HCT116 (cell line): Measurements from ENCODE around the gene GON4L. TPM values are rescaled to one million over a fixed set of nuclear protein-coding genes. Genes with fewer than 3 reads are reported as not detected.

Source experiments
- ATAC-seq: fragments of 200-7000 bp; cut with Tn5 transposase; 2 replicates; pipeline ENCODE4 v1.9.1; 2020; ENCODE audit warnings: mild to moderate bottlenecking, moderate library complexity
- BruUV-seq: library from RNA; stranded (reverse); fragments of 400-500 nt; replicated peaks from 2 replicates; lab custom pipeline; 2021; lab: Mats Ljungman, UMichigan
- CTCF ChIA-PET: fragments of 300-600 bp; sonication (Branson Sonifier 250); formaldehyde crosslinking; loops from one replicate; lab custom pipeline; 2021; ENCODE audit warnings: antibody characterized with exemption; lab: Charles Lee
- POLR2A ChIA-PET: fragments of 300-600, 350-600 bp; sonication (Branson Sonifier 250); formaldehyde crosslinking; loops from one replicate; lab custom pipeline; 2021; ENCODE audit warnings: antibody characterized with exemption; lab: Charles Lee
- RAD21 ChIA-PET, 2 experiments: fragments of 300-600 bp; sonication (Branson Sonifier 250); formaldehyde crosslinking; loops; one replicate each; lab custom pipeline; 2023; ENCODE audit warnings: low total read pairs in 2 of 2; ENCODE audit not compliant: uncharacterized antibody in 2 of 2, unreplicated experiment in 2 of 2, low non-redundant PET in 1 of 2; lab: Charles Lee
- DNase-seq: peaks from one replicate; pipeline ENCODE4 v3.0.0-alpha.2; 2010; ENCODE audit warnings: low read depth, low spot score
- H2AFZ ChIP-seq: fragments of 200-600 bp; shearing (Covaris generic), sonication (generic); 2 replicates; pipeline ENCODE4 v1.6.1; 2017; ENCODE audit warnings: low read depth, mixed run types, mixed read lengths, antibody characterized with exemption, low read length; ENCODE audit not compliant: poor library complexity, severe bottlenecking
- H3K27ac ChIP-seq: 2 replicates; pipeline ENCODE4 v1.5.1; 2012; ENCODE audit warnings: low read depth, low read length
- H3K27me3 ChIP-seq: fragments of 200-600 bp; sonication (generic); 2 replicates; pipeline ENCODE4 v1.6.1; 2016; ENCODE audit warnings: mixed run types, low read length, mixed read lengths; ENCODE audit not compliant: insufficient read depth
- H3K36me3 ChIP-seq, 2 experiments: fragments of 200-500 bp in 1 of 2; fragments of 200-600 bp in 1 of 2; sonication (Bioruptor generic) in 1 of 2; sonication (generic) in 1 of 2; 2 replicates each; pipeline versions ENCODE4 v1.5.1 to v1.6.1; 2014 to 2016; ENCODE audit warnings: low read length in 2 of 2, inconsistent platforms in 1 of 2, mixed read lengths in 1 of 2, mixed run types in 1 of 2; ENCODE audit not compliant: insufficient read depth in 2 of 2, control insufficient read depth in 1 of 2
- H3K4me1 ChIP-seq, 2 experiments: fragments of 200-600 bp in 1 of 2; sonication (generic) in 1 of 2; 2 replicates each; pipeline versions ENCODE4 v1.5.1 to v1.6.1; 2012 to 2017; ENCODE audit warnings: low read length in 2 of 2, inconsistent platforms in 1 of 2, mild to moderate bottlenecking in 1 of 2, mixed read lengths in 1 of 2, mixed run types in 1 of 2, moderate library complexity in 1 of 2; ENCODE audit not compliant: insufficient read depth in 2 of 2, control insufficient read depth in 1 of 2
- H3K4me2 ChIP-seq: fragments of 200-600 bp; sonication (generic); 2 replicates; pipeline ENCODE4 v1.6.1; 2017; ENCODE audit warnings: mixed run types, low read length, mixed read lengths
- H3K4me3 ChIP-seq, 2 experiments: fragments of 200-600 bp in 1 of 2; sonication (generic) in 1 of 2; replicated peaks in 1 of 2; 2 replicates each; pipeline ENCODE4 v1.5.1; 2011 to 2016; ENCODE audit warnings: low read length in 2 of 2, control low read depth in 1 of 2, low read depth in 1 of 2, mild to moderate bottlenecking in 1 of 2, mixed read lengths in 1 of 2, mixed run types in 1 of 2
- H3K79me2 ChIP-seq: fragments of 200-600 bp; sonication (generic); 2 replicates; pipeline ENCODE4 v1.6.1; 2017; ENCODE audit warnings: mild to moderate bottlenecking, mixed run types, low read length, moderate library complexity, mixed read lengths; ENCODE audit not compliant: insufficient read depth
- H3K9ac ChIP-seq: fragments of 200-600 bp; sonication (generic); 2 replicates; pipeline ENCODE4 v1.6.1; 2016; ENCODE audit warnings: low read length, mixed read lengths
- H3K9me2 ChIP-seq: fragments of 200-600 bp; sonication (generic), shearing (Covaris generic); 2 replicates; pipeline ENCODE4 v1.6.1; 2017; ENCODE audit warnings: mixed run types, mild to moderate bottlenecking, moderate library complexity; ENCODE audit not compliant: insufficient read depth
- H3K9me3 ChIP-seq, 2 experiments: fragments of 200-500 bp in 1 of 2; fragments of 200-600 bp in 1 of 2; sonication (Bioruptor generic) in 1 of 2; sonication (generic) in 1 of 2; 2 replicates each; pipeline ENCODE4 v1.6.1; 2014 to 2017; ENCODE audit warnings: low read length in 2 of 2, mixed read lengths in 2 of 2, inconsistent platforms in 1 of 2, low read depth in 1 of 2, mild to moderate bottlenecking in 1 of 2, mixed run types in 1 of 2, moderate library complexity in 1 of 2; ENCODE audit not compliant: control insufficient read depth in 1 of 2, insufficient read depth in 1 of 2
- H4K20me1 ChIP-seq: fragments of 200-600 bp; sonication (generic), shearing (Covaris generic); 2 replicates; pipeline ENCODE4 v1.6.1; 2017; ENCODE audit warnings: mixed run types, mild to moderate bottlenecking, moderate library complexity; ENCODE audit not compliant: insufficient read depth
- CBX3 ChIP-seq: IDR thresholded peaks from 2 replicates; pipeline ENCODE4 v1.6.1; 2012; ENCODE audit warnings: low read depth
- EGR1 ChIP-seq: IDR thresholded peaks from 2 replicates; pipeline ENCODE4 v1.6.1; 2012; ENCODE audit warnings: low read depth
- ELF1 ChIP-seq: IDR thresholded peaks from 2 replicates; pipeline ENCODE4 v1.6.1; 2012; ENCODE audit warnings: low read depth, borderline replicate concordance
- EZH2 ChIP-seq: fragments of 200-600 bp; sonication (generic); IDR thresholded peaks from 2 replicates; pipeline ENCODE4 v1.6.1; 2017; ENCODE audit warnings: antibody characterized with exemption, mixed run types
- EZH2phosphoT487 ChIP-seq: fragments of 200-600 bp; IDR thresholded peaks from 2 replicates; pipeline ENCODE4 v1.6.1; 2018; ENCODE audit warnings: antibody characterized with exemption, borderline replicate concordance
- FOSL1 ChIP-seq: IDR thresholded peaks from 2 replicates; pipeline ENCODE4 v1.6.1; 2012; ENCODE audit warnings: low read depth
- JUND ChIP-seq: IDR thresholded peaks from 2 replicates; pipeline ENCODE4 v1.6.1; 2012
- POLR2A ChIP-seq: IDR thresholded peaks from 2 replicates; pipeline ENCODE4 v1.7.0; 2011; ENCODE audit warnings: borderline replicate concordance; ENCODE audit not compliant: insufficient read depth, insufficient read length; ENCODE audit errors: extremely low read depth
- POLR2AphosphoS5 ChIP-seq: IDR thresholded peaks from 2 replicates; pipeline ENCODE4 v1.6.1; 2011; ENCODE audit warnings: mild to moderate bottlenecking, low read depth, low read length, moderate library complexity
- RAD21 ChIP-seq: IDR thresholded peaks from 2 replicates; pipeline ENCODE4 v1.6.1; 2012; ENCODE audit warnings: low read depth, mild to moderate bottlenecking
- ZNF274 ChIP-seq: fragments of 200-500 bp; sonication (Bioruptor generic); IDR thresholded peaks from 2 replicates; pipeline ENCODE4 v1.6.1; 2014; ENCODE audit warnings: mild to moderate bottlenecking, low read depth, low read length, inconsistent platforms
- intact Hi-C: fragments of 100-400 bp; cut with micrococcal nuclease; formaldehyde crosslinking; loops from 2 replicates; pipeline ENCODE4 v1.10.0; 2022
- total RNA-seq: library from RNA; stranded (reverse); gene quantifications from one replicate; pipeline ENCODE4 v1.2.1, GENCODE V29; 2021; ENCODE audit not compliant: unreplicated experiment
- TF ChIP-seq, protein P1 (sequence below): IDR thresholded peaks from 2 replicates; pipeline ENCODE4 v1.6.1; 2012
- TF ChIP-seq, protein P2 (sequence below): IDR thresholded peaks from 2 replicates; pipeline ENCODE4 v1.6.1; 2011; ENCODE audit warnings: mild to moderate bottlenecking, low read length, moderate library complexity; ENCODE audit not compliant: insufficient replicate concordance; ENCODE audit errors: extremely low read depth
- TF ChIP-seq, protein P3 (sequence below): IDR thresholded peaks from 2 replicates; pipeline ENCODE4 v1.6.1; 2012

Gene GON4L
- total RNA-seq, 1 experiment from 2014 or later = 40.8 TPM

DNA sequence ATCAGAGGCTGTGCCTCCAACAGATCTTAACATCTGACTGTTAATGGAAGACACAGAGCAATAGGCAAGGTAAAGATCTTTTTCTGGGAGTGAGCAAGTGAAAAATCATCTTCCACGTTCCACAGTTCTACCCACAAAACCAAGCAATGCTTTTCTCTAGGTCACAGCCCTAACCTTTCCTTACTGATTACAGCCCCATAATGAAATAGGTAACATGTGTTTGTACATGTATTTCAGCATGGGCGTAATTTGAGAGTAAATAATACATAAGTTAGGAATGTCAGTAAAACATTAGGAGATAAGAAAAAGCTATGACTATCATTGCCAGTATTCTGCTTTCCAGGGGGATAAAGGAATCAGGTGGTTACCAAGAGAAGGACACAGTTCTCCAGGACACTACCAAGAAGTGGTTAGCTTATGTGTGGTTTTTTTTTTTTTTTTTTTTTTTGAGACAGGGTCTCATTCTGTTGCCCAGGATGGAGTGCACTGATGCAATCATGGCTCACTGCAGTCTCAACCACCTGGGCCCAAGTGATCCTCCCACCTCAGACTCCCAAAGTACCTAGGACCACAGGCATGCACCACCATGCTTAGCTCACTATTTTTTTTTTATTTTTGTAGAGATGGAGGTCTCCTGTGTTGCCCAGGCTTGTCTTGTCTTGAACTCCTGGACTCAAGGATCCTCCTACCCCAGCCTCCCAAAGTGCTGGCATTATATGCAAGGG is 96.1 kb downstream of the GON4L start:
- TF ChIP-seq POLR2A = no peak
- TF ChIP-seq ELF1 = no peak
- TF ChIP-seq EGR1 = no peak
- TF ChIP-seq EZH2phosphoT487 = no peak
- no peak for TF ChIP-seq ZNF274
- TF ChIP-seq, protein P1, sequence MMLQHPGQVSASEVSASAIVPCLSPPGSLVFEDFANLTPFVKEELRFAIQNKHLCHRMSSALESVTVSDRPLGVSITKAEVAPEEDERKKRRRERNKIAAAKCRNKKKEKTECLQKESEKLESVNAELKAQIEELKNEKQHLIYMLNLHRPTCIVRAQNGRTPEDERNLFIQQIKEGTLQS = no peak
- TF ChIP-seq EZH2 = no peak
- TF ChIP-seq, protein P2, sequence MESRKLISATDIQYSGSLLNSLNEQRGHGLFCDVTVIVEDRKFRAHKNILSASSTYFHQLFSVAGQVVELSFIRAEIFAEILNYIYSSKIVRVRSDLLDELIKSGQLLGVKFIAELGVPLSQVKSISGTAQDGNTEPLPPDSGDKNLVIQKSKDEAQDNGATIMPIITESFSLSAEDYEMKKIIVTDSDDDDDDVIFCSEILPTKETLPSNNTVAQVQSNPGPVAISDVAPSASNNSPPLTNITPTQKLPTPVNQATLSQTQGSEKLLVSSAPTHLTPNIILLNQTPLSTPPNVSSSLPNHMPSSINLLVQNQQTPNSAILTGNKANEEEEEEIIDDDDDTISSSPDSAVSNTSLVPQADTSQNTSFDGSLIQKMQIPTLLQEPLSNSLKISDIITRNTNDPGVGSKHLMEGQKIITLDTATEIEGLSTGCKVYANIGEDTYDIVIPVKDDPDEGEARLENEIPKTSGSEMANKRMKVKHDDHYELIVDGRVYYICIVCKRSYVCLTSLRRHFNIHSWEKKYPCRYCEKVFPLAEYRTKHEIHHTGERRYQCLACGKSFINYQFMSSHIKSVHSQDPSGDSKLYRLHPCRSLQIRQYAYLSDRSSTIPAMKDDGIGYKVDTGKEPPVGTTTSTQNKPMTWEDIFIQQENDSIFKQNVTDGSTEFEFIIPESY = no peak
- TF ChIP-seq JUND = no peak
- no peak for TF ChIP-seq RAD21
- TF ChIP-seq, protein P3, sequence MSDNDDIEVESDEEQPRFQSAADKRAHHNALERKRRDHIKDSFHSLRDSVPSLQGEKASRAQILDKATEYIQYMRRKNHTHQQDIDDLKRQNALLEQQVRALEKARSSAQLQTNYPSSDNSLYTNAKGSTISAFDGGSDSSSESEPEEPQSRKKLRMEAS = no peak
- TF ChIP-seq FOSL1 = no peak
- TF ChIP-seq CBX3 = no peak
- no peak for TF ChIP-seq POLR2AphosphoS5
- TF ChIP-seq, all 23 proteins: peak for 0
- no peaks in the 10 kb centered on the region for H4K20me1 ChIP-seq
- H3K4me3 ChIP-seq = no peak overlapping the region
- ChIA-PET RAD21 (no interaction called here), POLR2A (no interaction called here), CTCF (no interaction called here)
- no peak for ATAC-seq
- H3K9me2 ChIP-seq = no peaks in the 10 kb centered on the region
- H3K9ac ChIP-seq = no peak overlapping the region
- no TSS peak for BruUV-seq
- H3K36me3 ChIP-seq = peaks cover 24 to 33% of the 10 kb centered on the region in 2 experiments
- no peaks in the 10 kb centered on the region for H3K9me3 ChIP-seq
- H2AFZ ChIP-seq = no peak overlapping the region
- no peak overlapping the region for H3K4me2 ChIP-seq
- no peak overlapping the region for H3K27ac ChIP-seq
- intact Hi-C loops = no loop called here
- H3K79me2 ChIP-seq = no peaks in the 10 kb centered on the region
- peaks cover 0 to 5% of the 10 kb centered on the region in 2 experiments; a peak in 1 of 4 replicates for H3K4me1 ChIP-seq
- DNase-seq = no peak
- no peaks in the 10 kb centered on the region for H3K27me3 ChIP-seq
